ENCODE results near the gene GLIS1.

The GLIS1 gene

DNA sequence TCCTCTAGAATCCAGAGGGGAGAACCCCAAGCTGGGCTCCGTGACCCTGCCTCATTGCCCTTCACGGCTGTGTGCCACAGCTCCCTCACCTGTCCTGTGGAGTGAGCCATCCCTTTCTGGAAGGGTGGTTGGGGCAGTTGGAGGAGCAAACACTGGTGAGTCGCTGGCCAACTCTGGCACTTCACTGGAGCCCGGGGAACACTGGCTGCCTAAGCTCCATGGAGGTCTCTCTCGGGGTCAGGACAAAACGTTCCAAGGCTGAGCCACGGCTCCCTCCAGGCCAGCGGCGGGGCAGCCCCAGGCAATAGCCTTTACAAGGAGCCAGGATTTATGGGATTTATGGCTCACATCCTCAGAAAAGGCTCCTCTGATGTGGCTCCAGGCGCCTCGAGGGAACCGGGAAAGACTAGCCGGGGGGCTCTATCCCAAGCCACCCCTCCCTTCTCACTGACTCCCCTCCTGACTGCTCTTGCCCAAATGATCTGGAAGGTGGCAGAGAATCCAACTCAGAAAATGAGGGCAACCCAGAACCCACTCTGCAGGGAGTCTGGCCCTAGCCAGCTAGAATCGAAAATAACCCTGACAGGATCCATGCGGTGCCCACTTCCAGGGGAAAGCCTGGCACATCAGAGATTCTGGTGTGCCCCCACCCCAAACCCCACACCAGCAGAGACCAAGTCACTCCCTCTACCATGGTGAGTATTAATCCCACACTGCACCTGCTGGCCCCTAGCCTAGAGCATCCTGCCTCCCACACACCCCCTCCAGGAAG lies 75.2 kb downstream of the GLIS1 start:
- Histone ChIP-seq H3K27ac (ENCODE audit: low read length) (no peak overlapping the region), H3K27me3 (ENCODE audit: insufficient read depth, low read length, poor library complexity) (no peaks in the 10 kb centered on the region), H3K4me3 (ENCODE audit: low read depth in 1 of 2, low read length in 2 of 2) (no peak overlapping the region), H3K4me1 (ENCODE audit: insufficient read depth, low read length) (no peaks in the 10 kb centered on the region), H3K4me2 (ENCODE audit: insufficient read depth, low read length) (no peak overlapping the region), H3K36me3 (ENCODE audit: insufficient read depth, low read length) (no peaks in the 10 kb centered on the region), H2AFZ (ENCODE audit: low read depth, low read length) (no peak overlapping the region), H4K20me1 (ENCODE audit: insufficient read depth, low read length) (no peaks in the 10 kb centered on the region), H3K9ac (ENCODE audit: low read depth, low read length) (no peak overlapping the region), H3K9me3 (ENCODE audit: insufficient read depth, low read length, severe bottlenecking) (no peaks in the 10 kb centered on the region), H3K79me2 (ENCODE audit: insufficient read depth, low read length) (no peaks in the 10 kb centered on the region)
- ATAC-seq (ENCODE audit: insufficient read depth, low read depth) (no peak), DNase-seq (no peak)
- TF ChIP-seq, protein P1, sequence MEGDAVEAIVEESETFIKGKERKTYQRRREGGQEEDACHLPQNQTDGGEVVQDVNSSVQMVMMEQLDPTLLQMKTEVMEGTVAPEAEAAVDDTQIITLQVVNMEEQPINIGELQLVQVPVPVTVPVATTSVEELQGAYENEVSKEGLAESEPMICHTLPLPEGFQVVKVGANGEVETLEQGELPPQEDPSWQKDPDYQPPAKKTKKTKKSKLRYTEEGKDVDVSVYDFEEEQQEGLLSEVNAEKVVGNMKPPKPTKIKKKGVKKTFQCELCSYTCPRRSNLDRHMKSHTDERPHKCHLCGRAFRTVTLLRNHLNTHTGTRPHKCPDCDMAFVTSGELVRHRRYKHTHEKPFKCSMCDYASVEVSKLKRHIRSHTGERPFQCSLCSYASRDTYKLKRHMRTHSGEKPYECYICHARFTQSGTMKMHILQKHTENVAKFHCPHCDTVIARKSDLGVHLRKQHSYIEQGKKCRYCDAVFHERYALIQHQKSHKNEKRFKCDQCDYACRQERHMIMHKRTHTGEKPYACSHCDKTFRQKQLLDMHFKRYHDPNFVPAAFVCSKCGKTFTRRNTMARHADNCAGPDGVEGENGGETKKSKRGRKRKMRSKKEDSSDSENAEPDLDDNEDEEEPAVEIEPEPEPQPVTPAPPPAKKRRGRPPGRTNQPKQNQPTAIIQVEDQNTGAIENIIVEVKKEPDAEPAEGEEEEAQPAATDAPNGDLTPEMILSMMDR (IDR thresholded peaks at IDR 0.05; ENCODE audit: borderline replicate concordance, extremely low read depth, low read length, poor library complexity, severe bottlenecking) = no peak

DNA sequence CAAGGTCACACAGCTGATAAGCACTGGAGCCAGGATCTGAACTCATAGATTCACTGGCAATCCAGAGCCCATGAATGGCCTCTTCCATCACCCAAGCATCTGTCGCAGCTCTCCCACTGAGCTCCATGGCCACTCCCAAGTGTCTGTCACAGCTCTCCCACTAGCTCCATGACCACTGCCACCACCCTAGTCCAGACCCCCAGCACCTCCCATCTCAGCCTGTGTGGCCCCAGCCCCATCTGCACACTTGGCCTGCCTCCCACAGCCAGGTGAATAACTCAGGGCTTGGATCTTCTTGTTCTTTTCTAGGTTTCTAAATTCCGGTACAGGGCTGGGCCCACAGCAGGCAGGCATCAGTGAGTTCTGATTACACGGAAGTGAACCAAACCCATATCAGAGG lies 76.0 kb downstream of the GLIS1 start:
- no peak for DNase-seq
- Histone ChIP-seq H3K27me3 (ENCODE audit: insufficient read depth, low read length, poor library complexity) (peaks cover 2% of the 10 kb centered on the region), H3K4me2 (ENCODE audit: insufficient read depth, low read length) (no peak overlapping the region), H2AFZ (ENCODE audit: low read depth, low read length) (no peak overlapping the region), H3K4me1 (ENCODE audit: insufficient read depth, low read length) (no peaks in the 10 kb centered on the region), H3K9me3 (ENCODE audit: insufficient read depth, low read length, severe bottlenecking) (no peaks in the 10 kb centered on the region), H3K4me3 (ENCODE audit: low read depth in 1 of 2, low read length in 2 of 2) (no peak overlapping the region), H3K36me3 (ENCODE audit: insufficient read depth, low read length) (no peaks in the 10 kb centered on the region), H3K27ac (ENCODE audit: low read length) (no peak overlapping the region), H3K79me2 (ENCODE audit: insufficient read depth, low read length) (no peaks in the 10 kb centered on the region), H3K9ac (ENCODE audit: low read depth, low read length) (no peak overlapping the region), H4K20me1 (ENCODE audit: insufficient read depth, low read length) (no peaks in the 10 kb centered on the region; the same call in 1 of the 2 replicates)
- ATAC-seq (ENCODE audit: insufficient read depth, low read depth) = no peak
- no peak for TF ChIP-seq EZH2 (IDR thresholded peaks at IDR 0.05; ENCODE audit: borderline replicate concordance, low read depth, low read length, severe bottlenecking)
- TF ChIP-seq, protein P1 (IDR thresholded peaks at IDR 0.05; ENCODE audit: borderline replicate concordance, extremely low read depth, low read length, poor library complexity, severe bottlenecking) = no peak

DNA sequence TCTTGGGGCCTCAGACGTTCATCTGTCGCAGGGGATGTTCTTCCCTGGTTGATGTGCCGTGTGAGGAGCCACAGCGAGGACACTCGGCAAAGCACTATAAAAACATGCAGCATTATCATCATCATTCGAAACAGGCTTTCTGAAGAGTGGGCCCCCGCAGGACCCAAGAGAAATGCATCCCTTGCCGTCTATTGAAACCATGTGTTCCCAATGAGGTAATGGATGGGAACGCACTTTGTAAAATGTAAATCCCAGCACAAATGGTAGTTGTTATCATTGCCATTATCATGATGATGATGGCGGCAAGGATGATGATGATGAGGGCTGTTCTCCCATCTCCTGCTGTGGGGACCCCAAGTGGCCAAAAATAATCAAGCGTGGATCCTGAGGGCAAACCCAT lies 76.8 kb downstream of the GLIS1 start:
- peaks cover 10% of the 10 kb centered on the region for H3K27me3 ChIP-seq (ENCODE audit: insufficient read depth, low read length, poor library complexity)
- H3K9ac ChIP-seq (ENCODE audit: low read depth, low read length) = no peak overlapping the region
- H3K4me2 ChIP-seq (ENCODE audit: insufficient read depth, low read length) = no peak overlapping the region
- H3K36me3 ChIP-seq (ENCODE audit: insufficient read depth, low read length) = no peaks in the 10 kb centered on the region
- no peaks in the 10 kb centered on the region; the same call in 1 of the 2 replicates for H4K20me1 ChIP-seq (ENCODE audit: insufficient read depth, low read length)
- no peak overlapping the region for H3K27ac ChIP-seq (ENCODE audit: low read length)
- no peaks in the 10 kb centered on the region for H3K9me3 ChIP-seq (ENCODE audit: insufficient read depth, low read length, severe bottlenecking)
- H3K4me1 ChIP-seq (ENCODE audit: insufficient read depth, low read length) = no peaks in the 10 kb centered on the region
- H3K4me3 ChIP-seq (ENCODE audit: low read depth in 1 of 2, low read length in 2 of 2) = no peak overlapping the region
- TF ChIP-seq EZH2 (IDR thresholded peaks at IDR 0.05; ENCODE audit: borderline replicate concordance, low read depth, low read length, severe bottlenecking) = no peak
- TF ChIP-seq, protein P1 (IDR thresholded peaks at IDR 0.05; ENCODE audit: borderline replicate concordance, extremely low read depth, low read length, poor library complexity, severe bottlenecking) = no peak
- DNase-seq = no peak
- ATAC-seq (ENCODE audit: insufficient read depth, low read depth) = no peak
- no peaks in the 10 kb centered on the region for H3K79me2 ChIP-seq (ENCODE audit: insufficient read depth, low read length)
- no peak overlapping the region for H2AFZ ChIP-seq (ENCODE audit: low read depth, low read length)

All from DND-41 (cell line).